ENCODE results near the gene HOXA6.
A peak's percentile ranks its signal among the peaks of the same experiment; 100 is the strongest.

HOXA6 gene

GRCh38 chr7:27143950-27144780 lies 3.4 kb downstream of the HOXA6 start:
- peaks cover 3% of the 10 kb centered on the region for H3K9me3 ChIP-seq (ENCODE audit: control insufficient read depth, low read length)
- H3K4me1 ChIP-seq (ENCODE audit: control insufficient read depth, insufficient read depth, low read length, poor library complexity, severe bottlenecking): peaks cover 3% of the 10 kb centered on the region
- WGBS, 2 experiments (ENCODE audit: insufficient coverage in 2 of 2): 48% methylated on average over 27 to 28 of the region's 40 CpGs
- H3K4me3 ChIP-seq (ENCODE audit: extremely low read depth, insufficient read depth, low read length, poor library complexity, severe bottlenecking): no peak overlapping the region
- no peaks in the 10 kb centered on the region for H3K36me3 ChIP-seq (ENCODE audit: control insufficient read depth, insufficient read depth, low read length)
- H3K27ac ChIP-seq (ENCODE audit: low read depth, low read length, severe bottlenecking): no peak overlapping the region

- Histone ChIP-seq H3K4me3 (ENCODE audit: extremely low read depth, insufficient read depth, low read length, poor library complexity, severe bottlenecking) (peak within 1 kb of the TSS; percentile 44), H3K4me1 (ENCODE audit: control insufficient read depth, insufficient read depth, low read length, poor library complexity, severe bottlenecking) (peaks cover 3% of the 10 kb centered on the region), H3K9me3 (ENCODE audit: control insufficient read depth, low read length) (peaks cover 3% of the 10 kb centered on the region), H3K27ac (ENCODE audit: low read depth, low read length, severe bottlenecking) (no peak within 1 kb of the TSS), H3K36me3 (ENCODE audit: control insufficient read depth, insufficient read depth, low read length) (no peaks in the 10 kb centered on the region)
- 0% methylated on average over 68 to 73 of the region's 86 CpGs for WGBS, 2 experiments (ENCODE audit: insufficient coverage in 2 of 2)
Observed at GRCh38 chr7:27143023-27143949, 4.3 kb downstream of the HOXA6 start, which contains the start of gene HOXA5. HOXA5 (minus strand) TSS chr7:27143681; CDS start chr7:27143607, 74 bp downstream.

- peak overlapping the region; percentile 44 for H3K4me3 ChIP-seq (ENCODE audit: extremely low read depth, insufficient read depth, low read length, poor library complexity, severe bottlenecking)
- H3K27ac ChIP-seq (ENCODE audit: low read depth, low read length, severe bottlenecking): no peak overlapping the region
- peaks cover 3% of the 10 kb centered on the region for H3K4me1 ChIP-seq (ENCODE audit: control insufficient read depth, insufficient read depth, low read length, poor library complexity, severe bottlenecking)
- WGBS, 2 experiments (ENCODE audit: insufficient coverage in 2 of 2): 0 to 2% methylated on average over 16 to 19 of the region's 29 CpGs
- peaks cover 3% of the 10 kb centered on the region for H3K9me3 ChIP-seq (ENCODE audit: control insufficient read depth, low read length)
- no peaks in the 10 kb centered on the region for H3K36me3 ChIP-seq (ENCODE audit: control insufficient read depth, insufficient read depth, low read length)
Observed at GRCh38 chr7:27142580-27143022, 5.0 kb downstream of the HOXA6 start.

GRCh38 chr7:27141923-27142579 lies 5.5 kb downstream of the HOXA6 start:
- peaks cover 3% of the 10 kb centered on the region for H3K4me1 ChIP-seq (ENCODE audit: control insufficient read depth, insufficient read depth, low read length, poor library complexity, severe bottlenecking)
- WGBS, 2 experiments (ENCODE audit: insufficient coverage in 2 of 2): 4 to 6% methylated on average over 28 to 29 of the region's 30 CpGs
- peak overlapping the region; percentile 53 for H3K27ac ChIP-seq (ENCODE audit: low read depth, low read length, severe bottlenecking)
- peaks cover 3% of the 10 kb centered on the region for H3K9me3 ChIP-seq (ENCODE audit: control insufficient read depth, low read length)
- H3K36me3 ChIP-seq (ENCODE audit: control insufficient read depth, insufficient read depth, low read length): no peaks in the 10 kb centered on the region
- peak overlapping the region; percentile 44 for H3K4me3 ChIP-seq (ENCODE audit: extremely low read depth, insufficient read depth, low read length, poor library complexity, severe bottlenecking)

- Histone ChIP-seq H3K27ac (ENCODE audit: low read depth, low read length, severe bottlenecking) (peak overlapping the region; percentile 53), H3K36me3 (ENCODE audit: control insufficient read depth, insufficient read depth, low read length) (no peaks in the 10 kb centered on the region), H3K4me3 (ENCODE audit: extremely low read depth, insufficient read depth, low read length, poor library complexity, severe bottlenecking) (peak overlapping the region; percentile 44), H3K9me3 (ENCODE audit: control insufficient read depth, low read length) (no peaks in the 10 kb centered on the region), H3K4me1 (ENCODE audit: control insufficient read depth, insufficient read depth, low read length, poor library complexity, severe bottlenecking) (peaks cover 3% of the 10 kb centered on the region)
- 34 to 38% methylated on average over 12 to 13 of the region's 18 CpGs for WGBS, 2 experiments (ENCODE audit: insufficient coverage in 2 of 2)
Observed at GRCh38 chr7:27141137-27141922, 6.2 kb downstream of the HOXA6 start.

GRCh38 chr7:27140126-27140857 lies 7.3 kb downstream of the HOXA6 start:
- H3K27ac ChIP-seq (ENCODE audit: low read depth, low read length, severe bottlenecking): no peak overlapping the region
- H3K9me3 ChIP-seq (ENCODE audit: control insufficient read depth, low read length): no peaks in the 10 kb centered on the region
- H3K4me3 ChIP-seq (ENCODE audit: extremely low read depth, insufficient read depth, low read length, poor library complexity, severe bottlenecking): peak overlapping the region; percentile 6
- H3K36me3 ChIP-seq (ENCODE audit: control insufficient read depth, insufficient read depth, low read length): no peaks in the 10 kb centered on the region
- WGBS, 2 experiments (ENCODE audit: insufficient coverage in 2 of 2): 32 to 46% methylated on average over 6 to 9 of the region's 15 CpGs
- peaks cover 7% of the 10 kb centered on the region for H3K4me1 ChIP-seq (ENCODE audit: control insufficient read depth, insufficient read depth, low read length, poor library complexity, severe bottlenecking)

GRCh38 chr7:27139334-27140125 lies 8.0 kb downstream of the HOXA6 start:
- peak overlapping the region; percentile 6 for H3K4me3 ChIP-seq (ENCODE audit: extremely low read depth, insufficient read depth, low read length, poor library complexity, severe bottlenecking)
- 1% methylated on average over 46 to 51 of the region's 53 CpGs for WGBS, 2 experiments (ENCODE audit: insufficient coverage in 2 of 2)
- H3K36me3 ChIP-seq (ENCODE audit: control insufficient read depth, insufficient read depth, low read length): no peaks in the 10 kb centered on the region
- no peaks in the 10 kb centered on the region for H3K9me3 ChIP-seq (ENCODE audit: control insufficient read depth, low read length)
- H3K4me1 ChIP-seq (ENCODE audit: control insufficient read depth, insufficient read depth, low read length, poor library complexity, severe bottlenecking): peaks cover 7% of the 10 kb centered on the region
- H3K27ac ChIP-seq (ENCODE audit: low read depth, low read length, severe bottlenecking): peak overlapping the region; percentile 58

GRCh38 chr7:27138985-27139333 lies 8.6 kb downstream of the HOXA6 start:
- H3K9me3 ChIP-seq (ENCODE audit: control insufficient read depth, low read length): no peaks in the 10 kb centered on the region
- H3K4me3 ChIP-seq (ENCODE audit: extremely low read depth, insufficient read depth, low read length, poor library complexity, severe bottlenecking): peak overlapping the region; percentile 6
- H3K36me3 ChIP-seq (ENCODE audit: control insufficient read depth, insufficient read depth, low read length): no peaks in the 10 kb centered on the region
- 5 to 16% methylated on average over 5 to 7 of the region's 11 CpGs for WGBS, 2 experiments (ENCODE audit: insufficient coverage in 2 of 2)
- peaks cover 7% of the 10 kb centered on the region for H3K4me1 ChIP-seq (ENCODE audit: control insufficient read depth, insufficient read depth, low read length, poor library complexity, severe bottlenecking)
- H3K27ac ChIP-seq (ENCODE audit: low read depth, low read length, severe bottlenecking): no peak overlapping the region

GRCh38 chr7:27138472-27138871 lies 9.1 kb downstream of the HOXA6 start:
- peaks cover 7% of the 10 kb centered on the region for H3K4me1 ChIP-seq (ENCODE audit: control insufficient read depth, insufficient read depth, low read length, poor library complexity, severe bottlenecking)
- H3K27ac ChIP-seq (ENCODE audit: low read depth, low read length, severe bottlenecking): no peak overlapping the region
- H3K4me3 ChIP-seq (ENCODE audit: extremely low read depth, insufficient read depth, low read length, poor library complexity, severe bottlenecking): no peak overlapping the region
- H3K9me3 ChIP-seq (ENCODE audit: control insufficient read depth, low read length): no peaks in the 10 kb centered on the region
- no CpG with 5 or more reads among the region's 1 CpG for WGBS, 2 experiments (ENCODE audit: insufficient coverage in 2 of 2)
- H3K36me3 ChIP-seq (ENCODE audit: control insufficient read depth, insufficient read depth, low read length): no peaks in the 10 kb centered on the region
